ENCODE measurements around the gene UGP2.
A peak's percentile ranks its signal among the peaks of the same experiment; 100 is the strongest.
"Not testable (repeated sequence)": the region's sequence is repeated elsewhere in the genome, so short reads cannot be mapped to it uniquely, and the experiment has no call there.

UGP2 gene

GRCh38 chr2:63841254-63842022 is at the start of gene UGP2:
TSS of gene UGP2 (plus strand) at chr2:63841896. CDS start at chr2:63842186, 290 bp downstream.
- in situ Hi-C loops (cut with MboI; ENCODE audit: low pct_unique_long_range_greater_than_20kb, low sequenced_read_pairs, unreplicated experiment): no loop called here
- peak; percentile 38 for TF ChIP-seq CTCF (IDR thresholded peaks at IDR 0.05; ENCODE audit: extremely low read depth, insufficient read depth, missing control alignments)
- peak; percentile 77 for DNase-seq (ENCODE audit: low spot score)

DNA sequence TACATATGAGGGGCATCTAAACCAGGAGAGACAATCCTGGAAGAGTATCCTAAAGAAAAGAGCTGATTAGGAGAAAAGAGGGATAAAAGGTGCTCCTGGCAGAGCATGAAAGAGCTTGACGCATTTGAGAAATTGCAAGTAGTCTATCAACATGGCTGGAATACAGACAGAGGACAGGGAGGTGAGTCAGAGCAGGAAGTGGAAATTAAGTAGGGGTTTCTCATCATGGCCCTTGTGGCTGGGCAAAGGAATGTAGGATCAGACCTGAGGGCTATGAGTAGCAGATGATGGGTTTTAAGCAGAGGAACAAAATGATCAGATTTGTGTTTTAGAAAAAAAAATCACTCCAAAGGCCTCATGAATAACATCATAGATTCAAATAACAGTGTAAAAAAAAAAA is 49.2 kb upstream of the UGP2 start:
- in situ Hi-C loops (cut with MboI; ENCODE audit: low pct_unique_long_range_greater_than_20kb, low sequenced_read_pairs, unreplicated experiment): no loop called here
- DNase-seq (ENCODE audit: low spot score): no peak
- TF ChIP-seq CTCF (IDR thresholded peaks at IDR 0.05; ENCODE audit: extremely low read depth, insufficient read depth, missing control alignments): no peak

GRCh38 chr2:63796366-63796765 is 45.3 kb upstream of the UGP2 start:
- TF ChIP-seq CTCF (IDR thresholded peaks at IDR 0.05; ENCODE audit: extremely low read depth, insufficient read depth, missing control alignments): no peak
- DNase-seq (ENCODE audit: low spot score): no peak
- in situ Hi-C loops (cut with MboI; ENCODE audit: low pct_unique_long_range_greater_than_20kb, low sequenced_read_pairs, unreplicated experiment): no loop called here

GRCh38 chr2:63796796-63797195 is 44.9 kb upstream of the UGP2 start:
- TF ChIP-seq CTCF (IDR thresholded peaks at IDR 0.05; ENCODE audit: extremely low read depth, insufficient read depth, missing control alignments): no peak
- in situ Hi-C loops (cut with MboI; ENCODE audit: low pct_unique_long_range_greater_than_20kb, low sequenced_read_pairs, unreplicated experiment): no loop called here
- DNase-seq (ENCODE audit: low spot score): no peak

- no peak for DNase-seq (ENCODE audit: low spot score)
- in situ Hi-C loops (cut with MboI; ENCODE audit: low pct_unique_long_range_greater_than_20kb, low sequenced_read_pairs, unreplicated experiment): no loop called here
- no peak for TF ChIP-seq CTCF (IDR thresholded peaks at IDR 0.05; ENCODE audit: extremely low read depth, insufficient read depth, missing control alignments)
These were observed 40.2 kb upstream of the UGP2 start for GRCh38 chr2:63801455-63801854.

- in situ Hi-C loops (cut with MboI; ENCODE audit: low pct_unique_long_range_greater_than_20kb, low sequenced_read_pairs, unreplicated experiment): no loop called here
- TF ChIP-seq CTCF (IDR thresholded peaks at IDR 0.05; ENCODE audit: extremely low read depth, insufficient read depth, missing control alignments): no peak
- DNase-seq (ENCODE audit: low spot score): no peak
These were observed 36.3 kb upstream of the UGP2 start for GRCh38 chr2:63805412-63805811.

DNA sequence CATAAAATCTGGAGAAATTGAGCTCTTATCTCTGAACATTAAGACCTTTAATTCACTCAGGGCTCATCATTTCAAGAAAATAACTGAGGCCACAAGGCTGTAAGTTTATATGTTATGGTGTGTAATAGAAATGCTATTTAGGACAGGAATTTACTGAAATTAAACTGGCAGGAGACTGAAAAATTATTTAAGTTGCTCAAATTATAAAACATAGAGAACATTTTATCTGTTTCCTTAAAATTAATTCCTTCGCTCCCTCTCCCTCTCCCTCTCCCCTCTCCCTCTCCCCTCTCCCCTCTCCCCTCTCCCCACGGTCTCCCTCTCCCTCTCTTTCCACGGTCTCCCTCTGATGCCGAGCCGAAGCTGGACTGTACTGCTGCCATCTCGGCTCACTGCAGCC is 33.7 kb upstream of the UGP2 start:
- DNase-seq (ENCODE audit: low spot score); in situ Hi-C loops (cut with MboI; ENCODE audit: low pct_unique_long_range_greater_than_20kb, low sequenced_read_pairs, unreplicated experiment): not testable (repeated sequence)

- DNase-seq (ENCODE audit: low spot score); in situ Hi-C loops (cut with MboI; ENCODE audit: low pct_unique_long_range_greater_than_20kb, low sequenced_read_pairs, unreplicated experiment): not testable (repeated sequence)
These were observed 32.8 kb upstream of the UGP2 start for GRCh38 chr2:63808911-63809310.
